ENCODE measurements around the gene CTNNA2.

Gene CTNNA2

DNA sequence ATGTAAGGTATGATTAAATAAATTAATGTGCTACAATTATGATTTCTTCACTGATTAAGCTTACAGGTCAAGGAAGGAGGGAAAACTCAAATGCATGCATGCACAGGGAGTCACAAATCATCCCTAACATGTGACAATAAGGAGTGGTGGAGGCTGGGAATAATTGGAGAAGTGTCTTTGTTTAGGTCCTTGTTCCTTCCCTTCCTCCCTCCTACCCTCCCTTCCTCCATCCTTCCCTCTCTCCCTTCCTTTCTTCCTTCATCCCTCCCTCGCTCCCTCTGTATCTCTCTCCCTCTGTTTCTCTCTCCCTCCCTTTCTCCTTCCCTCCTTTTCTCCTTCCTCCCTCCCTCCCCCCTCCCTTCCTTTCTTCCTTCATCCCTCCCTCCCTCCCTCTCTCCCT is 337.1 kb downstream of the CTNNA2 start:
- Histone ChIP-seq H3K27ac (ENCODE audit: low read depth, low read length) (no peak overlapping the region), H3K4me3 (ENCODE audit: low read length) (no peak overlapping the region), H3K36me3 (ENCODE audit: control insufficient read depth, insufficient read depth, low read length) (no peaks in the 10 kb centered on the region), H3K27me3 (ENCODE audit: control insufficient read depth, insufficient read depth, low read length) (no peaks in the 10 kb centered on the region), H3K9ac (ENCODE audit: low read length) (no peak overlapping the region), H3K4me1 (ENCODE audit: control insufficient read depth, insufficient read depth, low read length) (no peaks in the 10 kb centered on the region)

DNA sequence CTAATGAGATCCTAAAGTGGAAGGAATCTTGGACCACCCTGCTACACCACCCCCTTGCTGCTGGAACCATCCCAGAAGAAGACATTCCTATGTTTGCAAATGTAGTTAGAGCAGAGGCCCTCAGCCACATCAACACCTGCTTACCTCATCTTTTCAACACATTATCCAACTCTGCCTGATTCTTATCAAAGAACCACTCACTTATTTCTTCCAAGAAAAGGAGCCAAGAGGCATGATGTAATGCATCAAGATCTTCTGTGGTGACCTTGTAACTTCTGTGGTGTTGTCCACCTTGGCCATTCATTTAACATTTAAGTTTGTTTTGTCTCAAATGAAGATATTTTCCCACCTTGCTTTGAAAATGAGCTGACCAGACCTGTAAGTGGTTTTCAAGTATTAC is 338.1 kb downstream of the CTNNA2 start:
- Histone ChIP-seq H3K4me1 (ENCODE audit: control insufficient read depth, insufficient read depth, low read length) (no peaks in the 10 kb centered on the region), H3K27me3 (ENCODE audit: control insufficient read depth, insufficient read depth, low read length) (no peaks in the 10 kb centered on the region), H3K27ac (ENCODE audit: low read depth, low read length) (no peak overlapping the region), H3K36me3 (ENCODE audit: control insufficient read depth, insufficient read depth, low read length) (no peaks in the 10 kb centered on the region), H3K4me3 (ENCODE audit: low read length) (no peak overlapping the region), H3K9ac (ENCODE audit: low read length) (no peak overlapping the region)

DNA sequence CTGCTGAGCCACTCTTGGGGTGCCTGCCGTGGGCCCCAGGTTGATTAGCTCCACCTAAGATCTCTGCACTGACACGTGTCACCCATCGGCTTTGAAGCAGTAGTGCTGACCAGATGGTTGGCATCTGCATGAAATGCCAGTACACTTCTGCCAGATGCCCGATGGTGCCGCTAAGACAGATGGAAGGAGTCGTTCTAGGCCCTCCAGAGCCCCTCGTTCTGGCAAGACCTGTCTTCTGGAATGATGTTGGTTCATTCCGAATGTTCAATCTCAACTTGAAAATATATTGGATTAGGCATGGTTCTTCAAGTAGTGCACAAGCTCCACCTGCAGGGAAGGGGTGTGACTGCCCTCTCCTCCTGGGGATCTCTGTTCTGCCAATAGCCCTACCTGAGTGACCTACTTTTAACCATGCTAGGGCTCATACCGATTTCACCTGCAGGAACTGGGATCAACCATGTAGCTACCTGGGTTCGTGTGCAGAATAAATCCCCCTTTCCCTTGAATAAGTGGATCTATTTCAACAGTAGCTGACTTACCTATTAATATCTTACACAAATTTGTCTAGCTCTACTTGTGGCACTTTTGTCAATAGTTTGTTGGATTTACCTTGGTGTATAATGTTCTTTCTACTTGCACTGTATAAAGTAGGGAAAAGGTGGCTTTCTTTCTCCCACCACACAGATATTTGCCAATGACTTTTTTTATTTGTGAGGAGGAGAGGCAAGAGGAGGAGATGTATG is 342.6 kb downstream of the CTNNA2 start:
- no peak overlapping the region for H3K27ac ChIP-seq (ENCODE audit: low read depth, low read length)
- no peak overlapping the region for H3K4me3 ChIP-seq (ENCODE audit: low read length)
- H3K9ac ChIP-seq (ENCODE audit: low read length) = no peak overlapping the region

DNA sequence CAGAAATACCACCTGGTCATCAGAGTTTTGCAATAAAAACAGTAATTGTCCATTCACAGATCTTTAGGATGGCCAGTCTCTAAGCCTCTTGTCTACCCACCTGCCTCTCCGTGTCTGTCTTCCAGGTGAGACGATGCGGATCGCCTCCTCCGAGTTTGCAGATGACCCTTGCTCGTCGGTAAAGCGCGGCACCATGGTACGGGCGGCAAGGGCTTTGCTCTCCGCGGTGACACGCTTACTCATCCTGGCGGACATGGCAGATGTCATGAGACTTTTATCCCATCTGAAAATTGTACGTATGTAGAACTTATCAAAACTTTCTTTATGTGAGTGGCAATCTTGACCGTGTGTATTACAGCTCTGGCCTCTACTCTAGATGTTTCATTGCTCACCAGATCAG is 345.0 kb downstream of the CTNNA2 start:
- no peaks in the 10 kb centered on the region for H3K4me1 ChIP-seq (ENCODE audit: control insufficient read depth, insufficient read depth, low read length)
- no peaks in the 10 kb centered on the region for H3K36me3 ChIP-seq (ENCODE audit: control insufficient read depth, insufficient read depth, low read length)
- no peak overlapping the region for H3K27ac ChIP-seq (ENCODE audit: low read depth, low read length)
- no peak overlapping the region for H3K4me3 ChIP-seq (ENCODE audit: low read length)
- no peaks in the 10 kb centered on the region for H3K27me3 ChIP-seq (ENCODE audit: control insufficient read depth, insufficient read depth, low read length)
- no peak overlapping the region for H3K9ac ChIP-seq (ENCODE audit: low read length)

More for the DNA sequence above, 342.6 kb downstream of the CTNNA2 start:
- no peaks in the 10 kb centered on the region for H3K4me1 ChIP-seq (ENCODE audit: control insufficient read depth, insufficient read depth, low read length)
- H3K36me3 ChIP-seq (ENCODE audit: control insufficient read depth, insufficient read depth, low read length) = no peaks in the 10 kb centered on the region
- H3K27me3 ChIP-seq (ENCODE audit: control insufficient read depth, insufficient read depth, low read length) = no peaks in the 10 kb centered on the region

DNA sequence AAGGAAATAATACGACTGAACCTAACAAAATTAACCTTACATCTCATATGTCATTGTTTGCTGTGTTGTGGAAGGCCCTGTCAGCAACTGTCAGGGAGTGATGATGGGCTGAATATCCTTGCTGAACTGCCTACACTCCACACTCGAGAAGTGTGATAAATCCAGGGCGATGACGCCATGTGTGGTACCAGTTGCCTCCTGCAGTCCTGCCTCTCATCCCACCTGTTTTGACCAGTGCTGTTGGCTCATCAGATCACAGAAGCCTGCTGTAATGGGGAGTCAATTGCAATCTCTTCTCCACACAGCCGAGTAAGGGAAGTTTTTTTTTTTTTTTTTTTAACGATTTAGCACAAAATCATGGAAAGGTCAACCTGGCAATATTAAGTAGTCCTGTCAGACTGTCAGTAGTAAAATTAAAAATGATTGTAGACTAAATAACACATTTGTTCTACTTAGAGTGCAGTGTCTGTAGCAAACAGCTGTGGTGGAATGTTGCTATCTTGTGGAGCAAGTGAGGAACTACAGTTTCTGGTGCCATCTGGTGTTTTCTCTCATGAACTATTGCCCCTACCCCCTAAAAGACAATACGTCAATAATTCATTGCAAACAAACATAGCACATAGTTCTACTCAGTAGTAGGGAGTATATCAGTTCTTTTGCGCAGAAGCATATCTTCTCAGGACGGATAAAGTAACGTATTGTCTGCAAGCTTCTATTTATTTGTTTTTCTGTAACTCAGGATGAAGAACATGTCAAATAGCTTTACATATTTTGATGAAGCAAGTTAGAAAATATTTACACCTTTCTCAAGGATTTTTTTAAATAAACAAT is 347.6 kb downstream of the CTNNA2 start:
- no peak overlapping the region for H3K4me3 ChIP-seq (ENCODE audit: low read length)
- no peak overlapping the region for H3K9ac ChIP-seq (ENCODE audit: low read length)
- H3K27me3 ChIP-seq (ENCODE audit: control insufficient read depth, insufficient read depth, low read length) = no peaks in the 10 kb centered on the region
- H3K27ac ChIP-seq (ENCODE audit: low read depth, low read length) = no peak overlapping the region
- H3K36me3 ChIP-seq (ENCODE audit: control insufficient read depth, insufficient read depth, low read length) = no peaks in the 10 kb centered on the region
- H3K4me1 ChIP-seq (ENCODE audit: control insufficient read depth, insufficient read depth, low read length) = no peaks in the 10 kb centered on the region

DNA sequence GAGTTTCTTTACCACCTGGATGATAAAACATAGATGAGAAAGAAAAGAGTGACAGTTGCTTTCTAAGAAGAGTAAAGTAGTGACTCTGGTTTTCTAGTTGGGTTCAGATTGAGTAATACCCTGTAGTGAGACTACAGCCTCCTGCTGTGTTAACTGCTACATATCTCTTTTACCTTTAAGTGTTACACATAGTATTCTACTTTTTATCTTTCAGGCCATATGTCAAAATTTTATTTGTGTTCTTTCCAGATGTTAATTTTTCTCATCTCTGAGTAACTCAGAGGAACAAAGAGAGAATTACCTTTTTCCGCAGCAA is 348.2 kb downstream of the CTNNA2 start:
- Histone ChIP-seq H3K27ac (ENCODE audit: low read depth, low read length) (no peak overlapping the region), H3K9ac (ENCODE audit: low read length) (no peak overlapping the region), H3K4me3 (ENCODE audit: low read length) (no peak overlapping the region), H3K4me1 (ENCODE audit: control insufficient read depth, insufficient read depth, low read length) (no peaks in the 10 kb centered on the region), H3K27me3 (ENCODE audit: control insufficient read depth, insufficient read depth, low read length) (no peaks in the 10 kb centered on the region), H3K36me3 (ENCODE audit: control insufficient read depth, insufficient read depth, low read length) (no peaks in the 10 kb centered on the region)

DNA sequence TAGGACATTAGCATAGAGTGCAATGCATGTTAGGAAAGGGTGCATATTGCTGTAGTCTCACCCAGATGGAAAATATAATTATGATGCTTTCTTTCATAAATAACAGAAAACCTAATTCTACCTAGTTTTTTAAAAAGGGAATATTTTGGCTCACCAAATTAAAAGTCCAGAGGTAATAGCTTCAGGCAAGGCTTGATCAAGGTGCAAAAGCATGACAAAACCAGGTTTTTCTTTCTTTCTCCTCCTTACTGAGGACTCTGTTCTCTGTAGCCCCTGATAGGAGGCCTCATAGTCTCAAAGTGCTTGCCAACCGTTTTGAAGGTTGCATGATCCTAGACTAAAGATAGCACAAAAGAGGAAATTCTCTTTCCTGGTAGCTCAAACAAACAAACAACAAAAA is 349.9 kb downstream of the CTNNA2 start:
- no peak overlapping the region for H3K9ac ChIP-seq (ENCODE audit: low read length)
- no peak overlapping the region for H3K4me3 ChIP-seq (ENCODE audit: low read length)
- no peak overlapping the region for H3K27ac ChIP-seq (ENCODE audit: low read depth, low read length)
- H3K4me1 ChIP-seq (ENCODE audit: control insufficient read depth, insufficient read depth, low read length) = no peaks in the 10 kb centered on the region
- no peaks in the 10 kb centered on the region for H3K36me3 ChIP-seq (ENCODE audit: control insufficient read depth, insufficient read depth, low read length)
- H3K27me3 ChIP-seq (ENCODE audit: control insufficient read depth, insufficient read depth, low read length) = no peaks in the 10 kb centered on the region

DNA sequence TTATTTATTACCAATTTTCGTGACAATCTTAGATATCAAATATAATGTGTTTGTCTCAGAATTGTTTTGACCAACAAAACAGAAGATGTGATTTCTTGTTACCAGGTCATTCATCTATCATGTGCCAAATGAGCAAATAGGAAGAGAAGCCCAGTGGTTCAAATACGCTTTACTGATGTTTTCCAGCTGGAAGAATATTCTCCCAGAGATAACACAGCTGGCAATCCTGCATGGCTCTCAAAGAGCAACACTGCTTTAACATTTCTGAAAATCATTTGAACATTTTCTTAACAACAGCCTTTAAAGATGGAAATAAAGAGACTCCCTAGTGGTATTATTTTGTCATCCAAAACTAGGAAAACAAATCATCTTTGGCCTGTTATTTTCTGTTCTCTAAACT is 359.8 kb downstream of the CTNNA2 start:
- H3K4me1 ChIP-seq (ENCODE audit: control insufficient read depth, insufficient read depth, low read length) = no peaks in the 10 kb centered on the region
- no peaks in the 10 kb centered on the region for H3K27me3 ChIP-seq (ENCODE audit: control insufficient read depth, insufficient read depth, low read length)
- H3K27ac ChIP-seq (ENCODE audit: low read depth, low read length) = no peak overlapping the region
- H3K4me3 ChIP-seq (ENCODE audit: low read length) = no peak overlapping the region
- H3K36me3 ChIP-seq (ENCODE audit: control insufficient read depth, insufficient read depth, low read length) = no peaks in the 10 kb centered on the region
- no peak overlapping the region for H3K9ac ChIP-seq (ENCODE audit: low read length)

DNA sequence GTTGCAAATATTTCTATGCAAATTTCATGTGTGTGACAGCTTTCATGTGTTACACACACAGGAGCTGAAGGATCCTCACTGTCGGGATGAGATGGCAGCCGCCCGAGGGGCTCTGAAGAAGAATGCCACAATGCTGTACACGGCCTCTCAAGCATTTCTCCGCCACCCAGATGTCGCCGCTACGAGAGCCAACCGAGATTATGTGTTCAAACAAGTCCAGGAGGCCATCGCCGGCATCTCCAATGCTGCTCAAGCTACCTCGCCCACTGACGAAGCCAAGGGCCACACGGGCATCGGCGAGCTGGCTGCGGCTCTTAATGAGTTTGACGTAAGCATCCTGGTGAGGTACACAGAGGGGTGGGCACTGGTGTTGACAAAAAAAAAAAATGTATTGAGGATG is 361.2 kb downstream of the CTNNA2 start:
- Histone ChIP-seq H3K27ac (ENCODE audit: low read depth, low read length) (no peak overlapping the region), H3K27me3 (ENCODE audit: control insufficient read depth, insufficient read depth, low read length) (no peaks in the 10 kb centered on the region), H3K4me1 (ENCODE audit: control insufficient read depth, insufficient read depth, low read length) (no peaks in the 10 kb centered on the region), H3K36me3 (ENCODE audit: control insufficient read depth, insufficient read depth, low read length) (no peaks in the 10 kb centered on the region), H3K4me3 (ENCODE audit: low read length) (no peak overlapping the region), H3K9ac (ENCODE audit: low read length) (no peak overlapping the region)

DNA sequence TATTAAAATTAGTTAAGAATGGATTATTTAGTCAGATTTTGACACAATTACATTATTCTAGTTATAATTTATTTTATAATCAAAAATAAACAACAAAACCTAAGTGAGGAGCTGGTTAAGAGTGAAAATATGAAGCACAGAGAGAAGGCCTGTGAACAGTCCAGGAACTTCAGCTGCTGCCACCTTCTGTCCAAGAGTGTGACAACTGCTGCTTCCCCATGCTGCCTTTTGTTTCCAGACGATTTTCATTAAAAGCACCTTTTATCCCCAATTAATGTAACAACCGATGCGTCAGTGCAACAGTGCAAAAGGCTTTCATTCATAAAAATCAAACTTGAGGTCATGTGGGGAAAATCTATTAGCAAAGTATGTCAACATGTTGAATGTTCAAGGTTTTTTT is 363.6 kb downstream of the CTNNA2 start:
- Histone ChIP-seq H3K4me1 (ENCODE audit: control insufficient read depth, insufficient read depth, low read length) (no peaks in the 10 kb centered on the region), H3K36me3 (ENCODE audit: control insufficient read depth, insufficient read depth, low read length) (no peaks in the 10 kb centered on the region), H3K27ac (ENCODE audit: low read depth, low read length) (no peak overlapping the region), H3K9ac (ENCODE audit: low read length) (no peak overlapping the region), H3K4me3 (ENCODE audit: low read length) (no peak overlapping the region), H3K27me3 (ENCODE audit: control insufficient read depth, insufficient read depth, low read length) (no peaks in the 10 kb centered on the region)

DNA sequence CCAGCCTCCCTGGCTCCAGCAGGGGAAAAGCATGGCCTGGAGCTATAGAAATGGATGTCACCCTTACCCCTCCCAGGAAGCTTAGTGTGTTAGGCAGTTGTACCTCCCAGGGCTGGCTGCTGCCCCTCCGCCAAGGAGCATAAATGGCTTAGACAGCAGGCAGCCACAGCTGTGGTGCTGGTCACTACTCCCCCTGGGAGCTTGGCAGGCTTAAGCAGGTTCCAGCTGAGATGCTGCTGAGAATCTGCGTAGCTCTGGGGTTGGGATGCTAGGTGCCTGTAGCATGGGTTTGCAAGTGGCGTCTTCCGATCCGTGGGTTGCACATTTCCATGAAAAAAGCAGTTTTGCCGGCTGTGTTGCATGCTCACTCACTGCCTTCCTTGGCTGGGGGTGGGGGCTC is 369.7 kb downstream of the CTNNA2 start:
- Histone ChIP-seq H3K27me3 (ENCODE audit: control insufficient read depth, insufficient read depth, low read length) (no peaks in the 10 kb centered on the region), H3K4me3 (ENCODE audit: low read length) (no peak overlapping the region), H3K9ac (ENCODE audit: low read length) (no peak overlapping the region), H3K4me1 (ENCODE audit: control insufficient read depth, insufficient read depth, low read length) (no peaks in the 10 kb centered on the region), H3K36me3 (ENCODE audit: control insufficient read depth, insufficient read depth, low read length) (no peaks in the 10 kb centered on the region), H3K27ac (ENCODE audit: low read depth, low read length) (no peak overlapping the region)

DNA sequence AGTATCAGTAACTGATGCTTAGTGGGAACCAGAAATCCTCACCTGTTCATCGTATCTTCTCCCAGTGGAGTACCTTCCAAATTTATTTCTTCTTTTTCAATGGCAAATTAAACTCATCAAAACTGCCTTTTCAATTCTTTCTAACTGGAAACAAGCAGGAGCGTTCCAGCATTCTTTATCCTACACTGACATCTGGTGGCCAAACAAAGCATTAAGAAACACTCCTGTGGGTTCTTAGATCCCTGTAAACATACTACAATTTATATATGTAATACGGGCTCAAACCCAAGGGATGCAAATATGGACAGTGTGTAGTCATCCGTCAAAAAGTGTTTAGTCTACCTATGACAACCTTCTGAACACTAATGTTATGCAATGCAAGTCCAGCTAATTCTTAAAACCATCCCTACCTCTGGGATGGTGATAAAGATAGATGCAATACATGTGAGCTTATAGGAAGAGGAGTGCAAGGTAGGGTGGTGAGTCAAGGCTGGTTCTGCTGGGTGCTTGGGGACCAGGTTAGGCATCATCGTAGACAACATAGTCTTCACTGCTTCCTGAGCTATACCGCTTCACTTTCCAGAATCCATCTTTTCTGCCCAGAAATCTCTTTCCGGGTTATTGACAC is 375.0 kb downstream of the CTNNA2 start:
- H3K4me1 ChIP-seq (ENCODE audit: control insufficient read depth, insufficient read depth, low read length) = no peaks in the 10 kb centered on the region
- H3K9ac ChIP-seq (ENCODE audit: low read length) = no peak overlapping the region
- H3K4me3 ChIP-seq (ENCODE audit: low read length) = no peak overlapping the region
- no peak overlapping the region for H3K27ac ChIP-seq (ENCODE audit: low read depth, low read length)
- no peaks in the 10 kb centered on the region for H3K27me3 ChIP-seq (ENCODE audit: control insufficient read depth, insufficient read depth, low read length)
- H3K36me3 ChIP-seq (ENCODE audit: control insufficient read depth, insufficient read depth, low read length) = no peaks in the 10 kb centered on the region

Data from rectal smooth muscle tissue (tissue), 1 donor.